ENCODE data around the gene ZNF506.
"Not testable (repeated sequence)": the region's sequence is repeated elsewhere in the genome, so short reads cannot be mapped to it uniquely, and the experiment has no call there.

ZNF506 gene

DNA sequence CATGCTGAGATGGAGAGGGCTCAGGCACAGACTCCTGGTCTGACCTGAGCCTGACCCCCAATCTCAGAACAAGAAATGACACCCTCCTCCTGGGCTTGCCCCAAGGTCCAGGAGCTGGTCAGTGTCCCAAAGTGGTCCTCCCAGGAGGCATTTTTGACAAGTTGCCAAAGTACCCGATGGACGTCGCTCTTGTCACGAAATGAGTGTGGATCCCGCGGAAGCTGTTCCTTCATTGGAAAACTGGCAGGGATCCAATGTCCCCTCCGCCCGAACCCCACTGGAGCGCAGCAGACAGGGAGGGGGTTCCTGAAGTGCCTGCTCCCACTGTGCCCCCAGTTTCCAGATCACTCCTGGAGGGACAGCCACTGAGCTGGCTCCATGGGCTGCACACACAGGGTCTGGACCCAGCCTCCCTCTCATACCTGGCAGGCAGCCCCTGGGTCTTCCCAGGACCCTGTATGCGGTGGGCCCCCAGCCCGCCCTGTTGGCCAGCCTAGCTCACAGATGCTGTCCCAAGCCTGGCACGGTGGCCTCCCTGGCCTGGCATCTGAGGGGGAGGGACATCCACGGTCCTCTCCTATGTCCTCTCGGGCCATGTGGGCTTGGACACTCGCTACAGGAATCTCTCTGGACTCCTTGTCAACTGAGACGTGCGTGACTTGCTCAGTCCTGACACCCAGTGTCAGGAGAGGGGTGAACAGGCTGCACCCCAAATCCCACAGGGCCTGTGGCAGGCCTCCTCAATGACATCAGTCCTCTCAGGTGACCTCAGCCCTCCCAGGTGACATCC, 75.9 kb downstream of the ZNF506 start:
- DNase-seq (ENCODE audit: low read depth, low spot score): no peak

DNA sequence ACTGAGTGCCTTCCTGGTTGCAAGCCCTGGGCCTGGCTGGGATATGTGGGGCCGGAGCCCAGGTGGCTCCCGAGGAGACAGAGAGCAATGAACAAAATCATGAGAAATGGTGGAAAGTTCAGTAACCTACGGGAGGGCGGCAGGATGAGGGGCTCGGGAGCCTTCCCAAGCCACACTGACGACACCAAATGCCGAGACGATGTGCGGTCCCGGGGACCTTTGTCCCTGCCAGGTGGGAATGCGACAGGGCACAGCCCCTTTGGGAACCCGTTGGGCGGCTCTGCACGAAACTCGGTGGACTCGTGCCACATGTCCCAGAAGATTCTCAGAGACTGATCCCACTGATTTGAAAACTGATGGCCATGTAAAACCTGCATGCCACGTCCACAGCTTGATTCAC, 76.9 kb downstream of the ZNF506 start:
- DNase-seq (ENCODE audit: low read depth, low spot score): no peak

DNA sequence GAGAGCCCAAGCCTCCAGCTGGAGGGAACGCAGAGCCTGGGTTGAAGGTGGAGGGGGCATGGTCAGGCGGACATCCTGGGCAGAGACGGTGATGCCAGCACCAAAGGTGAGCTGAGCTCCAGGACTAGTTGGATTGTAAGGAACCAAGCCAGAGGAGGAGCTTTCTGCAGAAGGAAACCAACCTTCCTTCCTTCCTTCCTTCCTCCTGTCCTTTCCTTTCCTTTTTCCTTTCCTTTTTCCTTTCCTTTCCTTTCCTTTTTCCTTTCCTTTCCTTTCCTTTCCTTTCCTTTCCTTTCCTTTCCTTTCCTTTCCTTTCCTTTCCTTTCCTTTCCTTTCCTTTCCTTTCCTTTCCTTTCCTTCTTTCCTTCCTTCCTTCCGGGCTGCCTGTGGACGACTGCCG, 77.6 kb downstream of the ZNF506 start:
- not testable (repeated sequence) for DNase-seq (ENCODE audit: low read depth, low spot score)

- DNase-seq (ENCODE audit: low read depth, low spot score): no peak
Observed at GRCh38 chr19:19743176-19743575, 78.4 kb downstream of the ZNF506 start.

GRCh38 chr19:19742773-19743172, 78.8 kb downstream of the ZNF506 start:
- no peak for DNase-seq (ENCODE audit: low read depth, low spot score)

All from astrocyte of the hippocampus (primary cell).